Endothelial cell (in vitro differentiated cells): Measurements from ENCODE around the gene APBA3. TPM values are rescaled to one million over a fixed set of nuclear protein-coding genes. Genes with fewer than 3 reads are reported as not detected.

Experiments
- DNase-seq: peaks from one replicate; pipeline ENCODE4 v3.0.0; 2021; ENCODE audit warnings: low spot score
- H3K27ac Mint-ChIP-seq: one replicate; pipeline ENCODE4 v1.8.0; 2021; ENCODE audit warnings: mixed read lengths, inconsistent platforms; ENCODE audit not compliant: unreplicated experiment
- H3K27me3 Mint-ChIP-seq: one replicate; pipeline ENCODE4 v1.8.0; 2021; ENCODE audit warnings: mild to moderate bottlenecking, moderate library complexity, mixed read lengths, inconsistent platforms; ENCODE audit not compliant: unreplicated experiment
- H3K36me3 Mint-ChIP-seq: one replicate; pipeline ENCODE4 v1.8.0; 2021; ENCODE audit warnings: mild to moderate bottlenecking, low read depth, mixed read lengths, inconsistent platforms; ENCODE audit not compliant: unreplicated experiment
- H3K4me1 Mint-ChIP-seq: one replicate; pipeline ENCODE4 v1.8.0; 2021; ENCODE audit warnings: mild to moderate bottlenecking, mixed read lengths, inconsistent platforms; ENCODE audit not compliant: unreplicated experiment
- H3K4me3 Mint-ChIP-seq: one replicate; pipeline ENCODE4 v1.8.0; 2021; ENCODE audit warnings: mild to moderate bottlenecking, mixed read lengths, inconsistent platforms; ENCODE audit not compliant: unreplicated experiment
- H3K9me3 Mint-ChIP-seq: one replicate; pipeline ENCODE4 v1.8.0; 2021; ENCODE audit warnings: mixed read lengths, inconsistent platforms; ENCODE audit not compliant: unreplicated experiment
- CTCF ChIP-seq: fragments of 200-600 bp; sonication (generic); IDR thresholded peaks from one replicate; pipeline ENCODE4 v1.5.0; 2021; ENCODE audit warnings: antibody characterized with exemption; ENCODE audit not compliant: unreplicated experiment
- total RNA-seq: library from RNA; stranded (reverse); fragmentation: NEBNext Ultra II Directional; extraction: Animal tissue kit (Norgen Biotek cat#: 25700); gene quantifications from one replicate; pipeline ENCODE4 v1.2.1, GENCODE V29; 2021; ENCODE audit not compliant: unreplicated experiment

APBA3 gene
- total RNA-seq, 1 donor from 2014 or later: 23.8 TPM

- no peak overlapping the region for H3K4me3 Mint-ChIP-seq
- no peaks in the 10 kb centered on the region for H3K4me1 Mint-ChIP-seq
- H3K27me3 Mint-ChIP-seq: no peaks in the 10 kb centered on the region
- H3K36me3 Mint-ChIP-seq: peaks cover 6% of the 10 kb centered on the region
- no peaks in the 10 kb centered on the region for H3K9me3 Mint-ChIP-seq
- TF ChIP-seq CTCF: no peak
- DNase-seq: no peak
- H3K27ac Mint-ChIP-seq: no peak overlapping the region
These were observed 11.3 kb downstream of the APBA3 start for GRCh38 chr19:3750211-3750610.

GRCh38 chr19:3748965-3749364 lies 12.5 kb downstream of the APBA3 start:
- H3K4me3 Mint-ChIP-seq: no peak overlapping the region
- no peaks in the 10 kb centered on the region for H3K27me3 Mint-ChIP-seq
- H3K9me3 Mint-ChIP-seq: no peaks in the 10 kb centered on the region
- no peak for TF ChIP-seq CTCF
- no peak for DNase-seq
- H3K4me1 Mint-ChIP-seq: no peaks in the 10 kb centered on the region
- no peak overlapping the region for H3K27ac Mint-ChIP-seq
- no peaks in the 10 kb centered on the region for H3K36me3 Mint-ChIP-seq

GRCh38 chr19:3746371-3747056 lies 15.0 kb downstream of the APBA3 start:
- Mint-ChIP-seq H3K27me3 (peaks cover 1% of the 10 kb centered on the region), H3K4me1 (no peaks in the 10 kb centered on the region), H3K9me3 (no peaks in the 10 kb centered on the region), H3K4me3 (no peak overlapping the region), H3K27ac (no peak overlapping the region), H3K36me3 (no peaks in the 10 kb centered on the region)
- DNase-seq: no peak
- TF ChIP-seq CTCF: no peak

- Mint-ChIP-seq H3K36me3 (no peaks in the 10 kb centered on the region), H3K4me3 (no peak overlapping the region), H3K27ac (no peak overlapping the region), H3K27me3 (peaks cover 1% of the 10 kb centered on the region), H3K9me3 (no peaks in the 10 kb centered on the region), H3K4me1 (no peaks in the 10 kb centered on the region)
- no peak for DNase-seq
- TF ChIP-seq CTCF: no peak
These were observed 16.0 kb downstream of the APBA3 start for GRCh38 chr19:3745363-3746045.

GRCh38 chr19:3743486-3743885 lies 18.0 kb downstream of the APBA3 start:
- H3K4me1 Mint-ChIP-seq: no peaks in the 10 kb centered on the region
- H3K4me3 Mint-ChIP-seq: no peak overlapping the region
- no peaks in the 10 kb centered on the region for H3K36me3 Mint-ChIP-seq
- DNase-seq: no peak
- no peaks in the 10 kb centered on the region for H3K9me3 Mint-ChIP-seq
- no peak overlapping the region for H3K27ac Mint-ChIP-seq
- H3K27me3 Mint-ChIP-seq: peaks cover 1% of the 10 kb centered on the region
- TF ChIP-seq CTCF: no peak
